HepG2 (cell line): ENCODE results near the gene E2F3. TPM values are rescaled to one million over a fixed set of nuclear protein-coding genes. Genes with fewer than 3 reads are reported as not detected.
A peak's percentile ranks its signal among the peaks of the same experiment; 100 is the strongest.

Source experiments
- AKNA ChIP-seq: sonication (generic); formaldehyde crosslinking; IDR thresholded peaks from 2 replicates; pipeline ENCODE4 v1.4.0; 2020; ENCODE audit warnings: missing genetic modification reagents, borderline replicate concordance
- CHD2 ChIP-seq: IDR thresholded peaks from 2 replicates; pipeline ENCODE4 v1.6.1; 2011; ENCODE audit warnings: low read depth, low read length, improper control_type of control experiment
- FOSL2 ChIP-seq: sonication (generic); formaldehyde crosslinking; IDR thresholded peaks from 2 replicates; pipeline ENCODE4 v1.4.0; 2020; ENCODE audit warnings: missing genetic modification reagents
- IRX3 ChIP-seq: sonication (generic); formaldehyde crosslinking; IDR thresholded peaks from 2 replicates; pipeline ENCODE4 v1.8.1; 2023; ENCODE audit warnings: mild to moderate bottlenecking, low read depth, missing genetic modification reagents, borderline replicate concordance
- KAT8 ChIP-seq: IDR thresholded peaks from 2 replicates; pipeline ENCODE4 v1.6.1; 2016; ENCODE audit warnings: missing genetic modification reagents, missing compliant biosample characterization
- RARA ChIP-seq: IDR thresholded peaks from 2 replicates; pipeline ENCODE4 v1.6.1; 2016; ENCODE audit warnings: missing genetic modification reagents, missing compliant biosample characterization
- RFXANK ChIP-seq: IDR thresholded peaks from 2 replicates; pipeline ENCODE4 v1.6.1; 2016
- SALL1 ChIP-seq: sonication (generic); formaldehyde crosslinking; IDR thresholded peaks from 2 replicates; pipeline ENCODE4 v1.8.0; 2022; ENCODE audit warnings: mild to moderate bottlenecking, missing genetic modification reagents
- SIX1 ChIP-seq: sonication (generic); formaldehyde crosslinking; IDR thresholded peaks from 2 replicates; pipeline ENCODE4 v1.4.0; 2020; ENCODE audit warnings: missing genetic modification reagents, borderline replicate concordance
- SOX6 ChIP-seq, 2 experiments: fragments of 450-650 bp in 1 of 2; sonication (generic) in 1 of 2; formaldehyde crosslinking in 1 of 2; IDR thresholded peaks; 2 replicates each; pipeline versions ENCODE4 v1.4.0 to v1.6.1; 2017 to 2020; ENCODE audit warnings: antibody characterized with exemption in 1 of 2, mild to moderate bottlenecking in 1 of 2, missing genetic modification reagents in 1 of 2
- TFDP2 ChIP-seq: sonication (generic); formaldehyde crosslinking; IDR thresholded peaks from 2 replicates; pipeline ENCODE4 v1.4.0; 2020; ENCODE audit warnings: missing genetic modification reagents
- ZBTB39 ChIP-seq: sonication (generic); formaldehyde crosslinking; IDR thresholded peaks from 2 replicates; pipeline ENCODE4 v1.5.0; 2020; ENCODE audit warnings: missing genetic modification reagents
- ZFP90 ChIP-seq: sonication (generic); formaldehyde crosslinking; IDR thresholded peaks from 2 replicates; pipeline ENCODE4 v1.8.0; 2022; ENCODE audit warnings: missing genetic modification reagents, mild to moderate bottlenecking, inconsistent platforms, borderline replicate concordance
- ZKSCAN1 ChIP-seq: fragments of 150-350 bp; IDR thresholded peaks from 2 replicates; pipeline ENCODE4 v1.6.1; 2014; ENCODE audit warnings: low read length
- ZMYM4 ChIP-seq: sonication (generic); formaldehyde crosslinking; IDR thresholded peaks from 2 replicates; pipeline ENCODE4 v1.8.1; 2023; ENCODE audit warnings: mild to moderate bottlenecking, missing genetic modification reagents
- ZNF34 ChIP-seq: sonication (generic); formaldehyde crosslinking; IDR thresholded peaks from 2 replicates; pipeline ENCODE4 v1.4.0; 2020; ENCODE audit warnings: mild to moderate bottlenecking, missing genetic modification reagents, borderline replicate concordance
- ZNF546 ChIP-seq: sonication (generic); formaldehyde crosslinking; conservative IDR thresholded peaks from 2 replicates; pipeline ENCODE4 v1.8.1; 2023; ENCODE audit warnings: mild to moderate bottlenecking, missing genetic modification reagents
- polyA plus RNA-seq, 8 experiments: library from polyadenylated mRNA; depleted of rRNA in 3 of 8; stranded (reverse) in 7 of 8; unstranded in 1 of 8; fragments of >200 nt; fragmentation: Illumina TruSeq in 4 of 8; extraction: Trizol in 4 of 8; gene quantifications; 2 replicates each; pipeline versions ENCODE4 v1.2.1 to v1.2.3, GENCODE V29; 2011 to 2016; ENCODE audit warnings: low read depth in 4 of 8, missing spikeins in 1 of 8, mixed read lengths in 1 of 8; ENCODE audit not compliant: insufficient read depth in 1 of 8
- total RNA-seq, 5 experiments: library from RNA; depleted of rRNA; stranded (reverse); fragments of >200 nt; fragmentation: Illumina TruSeq; extraction: Trizol; gene quantifications; 2 replicates each; pipeline ENCODE4 v1.2.3, GENCODE V29; 2016; ENCODE audit warnings: low read depth in 1 of 5
- TF ChIP-seq, protein P1 (sequence below): sonication (generic); formaldehyde crosslinking; IDR thresholded peaks from 2 replicates; pipeline ENCODE4 v1.4.0; 2020; ENCODE audit warnings: missing genetic modification reagents
- TF ChIP-seq, protein P2 (sequence below): sonication (generic); formaldehyde crosslinking; IDR thresholded peaks from 2 replicates; pipeline ENCODE4 v1.8.1; 2023; ENCODE audit warnings: mild to moderate bottlenecking, inconsistent platforms, moderate library complexity, missing genetic modification reagents, borderline replicate concordance

Gene E2F3
- total and polyA plus RNA-seq, 2 of the 13 experiments (the other 11 are each of a cell fraction or from before 2014, with no cell fraction given) = 8.5 to 12.7 TPM

DNA sequence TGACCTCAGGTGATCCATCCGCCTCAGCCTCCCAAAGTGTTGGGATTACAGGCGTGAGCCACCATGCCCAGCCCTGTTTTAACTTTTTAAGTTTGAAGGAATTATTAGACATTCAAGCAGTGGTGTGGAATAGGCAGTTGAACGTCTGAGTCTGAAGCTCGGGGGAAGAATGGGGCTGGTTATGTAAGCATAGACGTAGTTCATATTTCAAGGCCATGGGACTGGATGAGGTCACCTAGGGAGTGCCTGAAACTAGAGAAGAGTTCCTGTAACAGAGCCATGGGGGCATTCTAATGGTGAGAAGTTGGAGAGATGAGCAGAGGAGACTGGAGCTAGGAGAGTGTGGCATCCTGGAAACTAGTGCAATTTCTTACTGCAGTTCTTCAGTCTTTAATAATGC is 139.0 kb downstream of the E2F3 start (continued):
- TF ChIP-seq TFDP2 (CRISPR knock-in tag) (no peak), ZNF546 (no peak), ZFP90 (CRISPR knock-in tag) (no peak), FOSL2 (0 out of 2 replicates have a peak, but pooled peaks have one; percentile 42), IRX3 (CRISPR knock-in tag) (no peak), ZNF34 (CRISPR knock-in tag) (no peak), SIX1 (CRISPR knock-in tag) (peak; percentile 30; the same call in 1 of the 2 replicates), ZBTB39 (CRISPR knock-in tag) (no peak), CHD2 (no peak), RFXANK (no peak), SALL1 (CRISPR knock-in tag) (peak; percentile 66; the same call in 1 of the 2 replicates), RARA (CRISPR knock-in tag) (peak; percentile 70), ZKSCAN1 (no peak), ZMYM4 (peak; percentile 47), KAT8 (0 out of 2 replicates have a peak, but pooled peaks have one; percentile 35), SOX6 (IDR thresholded peaks at IDR 0.05) (no peak), SOX6 (CRISPR knock-in tag; IDR thresholded peaks at IDR 0.05) (peak; percentile 28; the same call in 1 of the 2 replicates), AKNA (CRISPR knock-in tag) (no peak)
- TF ChIP-seq, protein P1, sequence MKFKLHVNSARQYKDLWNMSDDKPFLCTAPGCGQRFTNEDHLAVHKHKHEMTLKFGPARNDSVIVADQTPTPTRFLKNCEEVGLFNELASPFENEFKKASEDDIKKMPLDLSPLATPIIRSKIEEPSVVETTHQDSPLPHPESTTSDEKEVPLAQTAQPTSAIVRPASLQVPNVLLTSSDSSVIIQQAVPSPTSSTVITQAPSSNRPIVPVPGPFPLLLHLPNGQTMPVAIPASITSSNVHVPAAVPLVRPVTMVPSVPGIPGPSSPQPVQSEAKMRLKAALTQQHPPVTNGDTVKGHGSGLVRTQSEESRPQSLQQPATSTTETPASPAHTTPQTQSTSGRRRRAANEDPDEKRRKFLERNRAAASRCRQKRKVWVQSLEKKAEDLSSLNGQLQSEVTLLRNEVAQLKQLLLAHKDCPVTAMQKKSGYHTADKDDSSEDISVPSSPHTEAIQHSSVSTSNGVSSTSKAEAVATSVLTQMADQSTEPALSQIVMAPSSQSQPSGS (CRISPR knock-in tag) = peak; percentile 87; the same call in 1 of the 2 replicates
- TF ChIP-seq, protein P2, sequence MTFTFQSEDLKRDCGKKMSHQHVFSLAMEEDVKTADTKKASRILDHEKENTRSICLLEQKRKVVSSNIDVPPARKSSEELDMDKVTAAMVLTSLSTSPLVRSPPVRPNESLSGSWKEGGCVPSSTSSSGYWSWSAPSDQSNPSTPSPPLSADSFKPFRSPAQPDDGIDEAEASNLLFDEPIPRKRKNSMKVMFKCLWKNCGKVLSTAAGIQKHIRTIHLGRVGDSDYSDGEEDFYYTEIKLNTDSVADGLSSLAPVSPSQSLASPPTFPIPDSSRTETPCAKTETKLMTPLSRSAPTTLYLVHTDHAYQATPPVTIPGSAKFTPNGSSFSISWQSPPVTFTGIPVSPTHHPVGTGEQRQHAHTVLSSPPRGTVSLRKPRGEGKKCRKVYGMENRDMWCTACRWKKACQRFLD (CRISPR knock-in tag) = no peak
